Myocyte (in vitro differentiated cells): ENCODE measurements around the gene SMPD2. TPM values are rescaled to one million over a fixed set of nuclear protein-coding genes. Genes with fewer than 3 reads are reported as not detected.

Experiments used
- DNase-seq: peaks from one replicate; pipeline ENCODE4 v3.0.0-alpha.2; 2012; ENCODE audit warnings: low read depth
- total RNA-seq: library from RNA; depleted of rRNA; stranded (reverse); fragments of >200 nt; gene quantifications from 2 replicates; pipeline ENCODE4 v1.2.3, GENCODE V29; 2014

SMPD2 gene
- total RNA-seq, 1 donor from 2014 or later, result 5.3 TPM

DNA sequence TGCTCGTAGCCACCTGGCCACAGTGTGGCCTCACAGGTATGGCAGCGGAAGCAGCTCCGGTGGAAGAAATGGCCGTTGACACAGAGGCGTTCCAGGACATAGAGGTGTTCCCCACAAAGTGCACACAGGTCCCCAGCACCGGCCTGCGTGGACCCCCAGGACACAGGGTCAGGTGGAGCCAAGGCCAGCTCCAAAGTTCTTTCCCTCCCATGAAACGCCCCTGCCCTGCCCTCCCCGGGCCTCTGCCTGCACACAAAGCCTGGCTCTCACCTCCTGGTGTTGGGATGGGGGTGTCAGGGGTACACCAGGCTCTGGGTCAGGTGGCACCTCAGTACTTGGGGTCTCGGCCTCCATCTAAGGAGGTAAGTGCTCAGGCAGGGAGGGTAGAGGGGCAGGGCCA is 6.6 kb downstream of the SMPD2 start:
- no peak for DNase-seq

DNA sequence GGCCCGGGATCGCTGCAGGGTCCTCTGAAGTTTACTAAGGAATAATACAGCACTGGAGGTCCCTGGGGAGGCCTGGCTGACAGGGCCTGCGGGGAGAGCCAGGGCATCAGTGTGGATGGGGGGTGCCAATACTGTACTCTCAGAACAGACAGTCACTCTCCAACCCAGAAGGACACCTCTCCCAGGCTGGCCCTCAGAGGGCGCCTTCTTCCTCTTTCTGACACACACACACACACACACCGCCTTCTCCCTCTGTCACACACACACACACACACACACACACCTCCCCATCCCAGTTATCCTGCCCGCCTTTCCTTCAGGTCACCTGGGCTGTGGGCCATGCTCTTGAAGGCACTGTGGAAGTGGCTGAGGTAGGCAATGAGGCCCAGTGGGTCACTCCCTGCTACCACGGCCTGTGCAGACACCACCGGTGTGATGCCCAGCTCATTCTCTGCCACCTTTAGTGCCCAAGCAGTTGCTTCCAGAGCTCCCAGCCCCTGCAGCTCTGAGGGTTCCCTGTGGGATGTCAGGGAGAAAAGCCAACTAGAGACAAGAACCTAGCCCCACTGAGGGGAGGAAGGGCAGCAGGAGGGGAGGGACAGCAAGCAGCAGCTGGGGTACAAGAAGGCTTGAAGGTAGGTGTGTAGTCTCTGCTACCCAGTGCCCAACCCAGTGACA is 7.5 kb downstream of the SMPD2 start:
- DNase-seq, result no peak

DNA sequence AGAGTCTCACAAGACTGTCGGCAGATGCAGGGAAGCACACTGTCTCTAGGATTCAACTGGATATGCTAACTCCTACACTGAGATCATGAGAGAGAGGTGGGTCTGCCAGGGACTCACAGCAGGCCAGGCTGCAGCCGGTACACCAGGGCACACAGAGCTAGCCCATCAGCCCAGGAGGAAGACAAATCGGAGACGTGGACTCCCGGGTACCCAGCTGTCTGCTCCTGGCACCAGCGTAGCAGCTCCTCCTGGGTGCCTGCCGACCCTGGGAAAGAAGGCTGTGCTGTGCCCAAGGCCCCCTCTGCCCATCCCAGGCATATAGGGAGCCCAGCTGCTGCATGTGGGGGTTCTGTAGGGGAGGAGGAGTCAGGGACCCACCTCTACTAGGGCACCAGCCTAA is 8.1 kb downstream of the SMPD2 start:
- DNase-seq, result no peak

DNA sequence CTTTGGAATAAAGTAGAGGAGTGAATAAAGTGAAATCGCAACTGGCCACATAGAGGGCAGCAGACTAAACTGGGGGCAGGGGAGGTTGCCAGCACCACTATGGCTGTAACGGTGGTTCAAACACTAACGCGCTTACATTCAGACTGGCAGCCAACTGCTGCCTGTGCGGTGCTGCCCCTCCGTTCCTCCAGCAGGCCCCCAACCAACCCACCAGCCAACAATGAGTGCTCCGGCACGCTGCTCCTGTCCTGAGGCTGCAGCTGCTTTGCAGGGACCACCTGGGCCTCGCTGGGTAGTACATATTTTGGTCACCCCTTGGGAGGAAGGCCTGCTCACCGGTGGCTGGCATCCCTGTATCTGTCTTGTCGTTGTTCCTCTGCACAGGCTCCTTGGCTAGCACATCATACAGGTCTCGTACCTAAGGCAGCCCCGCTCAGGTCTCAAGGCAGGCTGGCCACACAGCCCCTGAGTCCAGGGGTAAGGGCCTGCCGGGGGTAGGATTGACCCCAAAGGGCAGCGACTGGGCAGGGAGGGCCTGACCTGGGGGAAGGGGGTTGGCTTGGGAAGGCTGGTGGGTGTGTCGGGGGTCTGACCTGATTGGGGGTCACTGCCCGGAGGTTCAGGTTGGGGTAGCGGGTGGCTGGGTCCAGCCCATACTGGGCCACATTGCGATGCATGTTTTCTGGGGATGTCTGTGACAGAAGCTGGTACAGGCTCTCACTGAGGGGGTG is 8.7 kb downstream of the SMPD2 start:
- no peak for DNase-seq

DNA sequence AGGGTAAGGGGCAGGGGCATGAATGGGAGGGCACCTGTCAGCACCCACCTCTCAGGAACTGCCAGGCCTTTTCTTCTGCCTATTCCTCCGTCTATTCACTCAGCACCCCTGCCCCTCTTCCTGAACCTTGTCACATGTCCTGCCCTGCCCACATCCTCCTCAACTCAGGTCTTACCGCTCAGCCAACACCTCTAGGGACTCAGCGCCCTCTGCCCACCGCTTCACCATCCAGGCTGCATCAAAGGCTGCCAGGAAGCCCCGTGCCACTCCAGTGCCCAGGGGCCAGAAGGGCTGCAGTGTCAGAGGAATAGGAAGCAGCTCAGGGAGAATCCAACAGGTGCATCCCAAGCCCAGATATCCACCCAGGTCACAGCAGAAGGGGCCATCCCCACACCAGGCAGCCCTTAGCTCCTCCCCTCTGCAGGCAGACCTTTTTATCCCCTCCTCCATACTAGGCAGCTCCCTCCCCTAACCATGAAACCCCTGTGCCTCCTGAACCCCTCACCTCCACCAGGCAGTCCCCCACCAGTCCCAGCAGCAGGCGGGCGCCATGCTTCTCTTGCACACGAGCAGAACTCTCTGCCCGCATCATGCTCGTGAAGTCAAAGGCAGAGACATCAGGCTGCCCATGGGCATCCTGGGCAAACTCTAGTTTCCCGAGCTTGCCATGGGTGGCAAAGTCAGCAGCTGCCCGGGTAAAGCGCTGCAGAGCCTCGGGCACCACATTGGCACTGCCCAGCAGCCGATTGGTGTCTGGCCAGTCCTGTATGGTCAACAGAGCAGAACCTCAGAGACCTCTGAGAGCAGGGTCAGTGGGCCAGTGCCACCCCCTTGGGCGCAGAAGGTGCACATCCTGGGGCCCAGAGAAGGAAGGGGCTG is 9.5 kb downstream of the SMPD2 start:
- no peak for DNase-seq

DNA sequence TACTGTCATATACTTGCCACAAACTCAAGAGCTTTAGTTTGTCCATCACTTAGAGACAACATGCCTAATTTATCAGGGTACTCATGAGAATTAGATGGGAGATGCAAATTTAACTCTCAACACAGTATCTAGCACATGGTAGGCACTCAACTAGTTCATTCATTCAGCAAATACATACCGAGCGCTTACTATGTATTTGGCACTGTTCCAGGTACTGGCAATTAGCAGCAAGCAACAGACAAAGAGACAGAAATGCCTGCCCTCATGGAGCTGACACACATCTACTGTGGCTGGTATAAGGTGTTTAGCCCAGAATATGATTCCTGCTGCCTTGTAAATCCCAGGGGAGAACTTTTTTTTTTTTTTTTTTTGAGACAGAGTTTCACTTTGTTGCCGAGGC is 10.3 kb downstream of the SMPD2 start:
- no peak for DNase-seq

DNA sequence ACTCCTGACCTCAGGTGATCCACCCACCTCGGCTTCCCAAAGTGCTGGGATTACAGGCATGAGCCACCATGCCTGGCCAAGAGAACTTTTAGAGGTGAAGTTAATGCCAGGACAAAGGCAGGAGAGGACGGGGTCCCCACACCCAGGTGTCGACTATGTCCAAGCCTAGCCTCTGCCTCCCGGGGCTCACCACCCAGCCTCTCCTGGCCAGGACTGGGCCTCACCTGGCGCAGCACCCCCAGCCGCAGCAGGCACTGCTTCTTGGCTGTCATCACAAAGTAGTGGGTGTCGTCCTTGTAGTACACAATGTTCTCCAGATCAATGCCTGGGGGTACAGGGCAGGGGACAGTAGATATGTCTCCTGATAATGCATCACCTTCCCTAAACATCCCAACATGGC is 10.9 kb downstream of the SMPD2 start:
- no peak for DNase-seq

DNA sequence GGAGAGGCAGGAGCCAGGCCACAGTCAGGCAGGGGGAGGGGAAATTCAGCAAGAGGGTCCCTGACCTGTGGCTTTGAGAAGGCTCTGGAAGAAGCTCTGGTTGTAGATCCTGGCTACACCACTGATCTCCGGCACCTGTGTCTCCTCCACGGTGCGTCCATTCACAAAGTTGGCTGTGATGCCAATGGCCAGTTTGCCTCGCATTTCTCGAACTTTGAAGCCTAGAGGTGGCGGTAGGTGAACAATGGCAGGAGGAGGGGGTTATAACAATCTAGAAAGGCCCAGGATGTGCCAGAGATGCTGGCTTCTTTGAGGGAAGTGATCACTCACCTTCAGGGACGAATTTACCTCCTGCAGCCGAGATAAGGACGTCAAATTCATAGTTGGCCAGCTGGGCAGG is 11.7 kb downstream of the SMPD2 start:
- no peak for DNase-seq

DNA sequence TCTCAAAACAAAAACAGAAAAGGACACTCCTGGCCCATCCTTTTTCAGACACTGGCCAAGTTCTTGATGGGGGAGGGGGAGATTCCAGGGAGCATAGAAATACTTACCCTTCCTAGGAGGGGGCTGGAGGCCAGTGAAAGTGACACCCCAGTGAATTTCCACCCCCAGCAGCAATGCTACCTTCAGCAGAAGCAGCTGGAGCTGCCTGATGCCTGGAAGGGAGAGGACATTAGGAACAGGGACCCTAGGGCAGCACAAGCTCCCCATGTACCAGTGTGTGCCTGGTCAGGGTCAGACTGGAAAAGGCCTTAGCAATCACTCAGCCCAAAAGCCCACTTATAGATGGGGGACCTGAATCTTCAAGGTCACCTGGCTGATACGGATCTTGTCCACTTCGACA is 12.6 kb downstream of the SMPD2 start:
- no peak for DNase-seq

DNA sequence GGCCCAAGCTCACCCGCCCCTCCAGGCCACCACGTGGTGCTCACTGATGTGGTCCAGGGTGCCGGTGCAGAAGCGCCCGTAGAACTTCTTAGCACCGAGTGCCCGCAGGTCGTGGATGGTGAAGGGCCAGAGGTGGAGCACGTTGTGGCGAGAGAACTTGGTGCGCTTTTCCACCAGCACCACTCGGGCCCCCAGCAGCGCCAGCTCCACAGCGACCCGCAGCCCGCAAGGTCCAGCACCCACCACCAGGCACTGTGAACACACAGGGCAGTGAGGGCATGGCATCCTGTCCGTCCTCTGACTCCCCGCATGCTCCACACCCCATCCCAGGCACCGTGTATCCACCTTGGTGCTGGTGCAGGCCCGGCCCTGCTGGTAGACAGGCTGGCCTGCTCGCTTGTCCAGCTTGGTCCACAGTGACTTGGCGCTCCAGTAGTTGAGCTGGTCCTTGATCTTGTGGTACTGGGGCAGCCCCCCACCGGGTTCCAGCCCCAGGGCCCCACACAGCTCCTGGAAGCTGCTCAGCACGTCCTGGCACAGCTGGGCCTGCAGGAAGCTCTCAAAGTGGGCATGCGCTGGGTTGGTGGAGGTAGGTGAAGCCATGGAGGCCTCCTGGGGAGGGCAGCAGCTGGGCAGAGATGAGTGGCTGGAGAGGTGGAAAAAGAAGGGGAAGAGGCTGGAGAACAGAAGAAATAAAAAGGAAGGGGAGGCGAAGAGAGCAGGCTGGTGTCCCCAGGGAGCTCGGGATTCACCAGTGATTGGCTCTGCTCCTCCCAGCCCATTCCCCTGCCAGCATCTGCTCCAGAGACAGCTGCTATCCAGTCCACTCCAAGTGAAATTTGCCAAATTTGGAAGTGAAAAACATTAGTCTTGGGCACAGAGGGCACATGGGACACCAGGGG is 13.3 kb downstream of the SMPD2 start:
- peak; percentile 96 for DNase-seq

DNA sequence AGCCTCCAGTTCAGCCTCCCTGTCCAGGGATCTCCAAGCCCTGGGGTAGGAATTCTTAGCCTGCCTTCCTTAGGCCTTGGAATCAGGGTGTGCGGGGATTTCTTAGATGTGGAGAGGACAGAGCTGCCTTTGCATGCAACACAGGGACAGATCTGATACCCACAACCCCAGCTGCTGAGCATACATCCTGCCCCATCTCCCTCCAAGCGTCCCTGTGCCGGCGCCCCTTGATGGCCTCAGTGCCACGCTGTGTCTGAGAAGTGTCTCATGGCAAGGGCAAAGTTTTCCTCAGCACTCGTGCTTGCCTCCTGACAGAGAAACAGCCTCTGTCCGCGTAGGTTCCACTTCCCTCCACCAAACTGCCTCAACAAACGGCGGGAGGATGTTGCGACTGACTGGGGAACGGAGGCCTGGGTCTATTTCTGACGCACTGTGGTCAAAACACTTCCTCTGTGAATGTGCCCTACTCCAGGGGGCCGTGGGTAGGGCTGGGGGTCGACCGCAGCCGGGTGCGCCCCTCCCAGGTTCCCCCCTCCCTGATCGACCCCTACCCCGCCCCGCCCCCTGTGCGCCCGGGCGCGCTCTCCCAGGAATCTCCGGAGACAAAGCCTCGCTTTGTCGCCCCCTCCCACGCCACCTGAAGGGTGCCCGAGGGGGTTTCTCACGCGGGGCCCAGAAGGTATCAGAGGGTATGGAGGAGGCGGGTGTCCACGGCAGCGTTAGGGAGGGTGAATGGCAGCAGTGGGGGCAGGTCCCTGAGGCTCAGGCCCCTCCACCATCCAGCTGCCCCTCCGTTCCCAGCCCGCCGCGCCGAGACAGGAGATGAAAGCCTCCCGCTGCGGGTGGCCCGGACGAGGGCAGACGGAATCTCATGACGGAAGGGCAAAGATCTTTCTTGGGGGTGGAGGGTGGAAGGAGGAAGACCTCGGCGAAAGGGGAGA is 14.2 kb downstream of the SMPD2 start:
- DNase-seq, result peak; percentile 41

DNA sequence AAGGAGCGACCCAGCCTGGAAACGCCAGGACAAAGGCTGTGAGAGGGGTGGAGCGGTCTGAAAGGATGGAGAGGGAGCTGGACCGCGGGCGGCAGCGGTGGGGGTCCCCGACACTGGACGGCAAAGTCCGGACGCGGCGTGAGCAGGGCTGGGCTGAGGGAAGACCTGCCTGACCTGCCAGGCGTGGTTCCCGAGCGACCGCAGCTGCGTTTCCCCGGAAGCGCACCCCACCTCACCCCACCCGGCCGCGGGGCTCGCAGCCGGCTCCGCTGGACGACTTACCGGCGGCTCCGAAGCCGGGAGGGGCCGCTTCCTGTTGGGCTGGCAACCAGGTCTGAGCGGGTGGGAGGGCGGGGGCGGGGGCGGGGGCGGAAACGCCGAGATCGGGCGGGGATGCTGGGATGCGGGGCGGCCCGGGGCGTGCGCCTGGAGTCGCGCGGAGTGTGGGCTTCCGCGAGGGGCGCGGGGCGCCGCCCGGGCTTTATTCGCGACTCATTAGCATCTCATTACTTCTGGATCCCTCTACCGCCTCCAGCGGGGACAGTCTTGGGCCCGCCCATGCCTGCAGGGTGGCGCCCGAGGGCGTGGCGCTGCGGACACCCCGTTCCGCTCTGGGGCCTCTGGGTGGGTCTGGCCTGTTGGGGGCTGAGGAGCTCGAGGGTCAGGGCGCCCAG is 15.1 kb downstream of the SMPD2 start, which contains the start of gene MICAL1:
Gene MICAL1, minus strand, starts transcription at position 336 of the 674 bp plus-strand sequence. CDS start 1,576 bp downstream, outside the sequence.
- DNase-seq, result peak; percentile 83

DNA sequence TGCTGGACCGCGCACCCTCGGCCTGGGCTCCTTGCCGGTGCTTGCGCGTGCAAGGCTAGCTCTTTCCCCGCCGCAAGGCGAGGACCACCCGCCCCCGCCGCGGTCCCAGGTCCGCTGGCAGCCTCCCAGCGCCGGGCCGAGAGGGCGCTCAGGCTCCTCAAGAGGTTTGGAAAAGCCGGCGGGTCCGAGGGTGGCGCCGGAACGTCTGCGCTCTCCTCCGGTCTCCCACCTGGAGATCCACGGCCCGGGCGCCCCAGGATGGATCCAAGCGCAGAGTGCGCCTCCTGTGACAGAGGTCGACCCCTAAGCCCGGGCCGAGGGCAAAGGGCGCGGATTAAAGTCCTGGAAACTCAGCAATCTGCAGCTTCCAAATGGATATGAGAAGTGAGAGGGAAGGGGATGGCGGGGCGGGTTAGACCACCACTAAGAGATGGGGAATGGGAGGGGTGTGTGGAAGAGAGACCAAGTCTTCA is 15.6 kb downstream of the SMPD2 start:
- no peak for DNase-seq

DNA sequence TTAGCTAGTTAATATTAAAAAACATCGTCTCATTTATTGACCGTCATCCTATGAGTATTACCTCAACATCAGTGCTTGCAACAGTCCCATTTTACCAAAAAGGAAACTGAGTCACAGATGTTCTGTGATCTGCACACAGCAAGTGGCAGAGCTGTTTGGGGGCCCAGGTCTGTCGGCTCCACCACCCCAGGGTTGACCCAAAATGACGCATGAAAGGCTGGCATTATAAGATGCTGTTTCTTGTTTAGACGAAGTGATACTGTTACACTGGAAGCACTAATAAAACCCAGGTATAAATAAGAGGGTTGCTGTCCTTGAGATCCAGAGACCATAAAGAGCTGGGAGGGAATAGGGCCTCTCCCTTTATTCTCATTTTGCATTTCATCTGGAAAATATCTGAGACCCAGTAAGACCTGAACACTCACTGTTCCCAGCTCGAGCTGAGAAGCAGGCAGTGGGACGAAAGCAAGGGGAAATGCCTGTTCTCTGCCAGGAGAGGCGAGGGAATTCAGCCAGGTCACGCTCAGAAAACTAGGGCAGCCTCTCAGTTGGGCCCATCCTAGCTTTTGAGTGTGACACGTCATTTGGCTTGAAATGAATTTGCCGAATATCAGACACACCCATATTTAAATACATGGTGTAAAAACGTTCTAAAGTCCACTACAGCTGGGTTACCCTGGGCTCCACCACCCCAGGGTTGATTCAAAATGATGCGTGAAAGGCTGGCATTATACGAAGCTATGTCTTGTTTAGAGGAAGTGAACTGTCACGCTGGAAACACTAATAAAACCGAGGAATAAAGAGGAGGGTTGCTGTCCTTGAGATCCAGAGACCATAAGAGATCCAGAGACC is 16.4 kb downstream of the SMPD2 start:
- peak; percentile 77 for DNase-seq

DNA sequence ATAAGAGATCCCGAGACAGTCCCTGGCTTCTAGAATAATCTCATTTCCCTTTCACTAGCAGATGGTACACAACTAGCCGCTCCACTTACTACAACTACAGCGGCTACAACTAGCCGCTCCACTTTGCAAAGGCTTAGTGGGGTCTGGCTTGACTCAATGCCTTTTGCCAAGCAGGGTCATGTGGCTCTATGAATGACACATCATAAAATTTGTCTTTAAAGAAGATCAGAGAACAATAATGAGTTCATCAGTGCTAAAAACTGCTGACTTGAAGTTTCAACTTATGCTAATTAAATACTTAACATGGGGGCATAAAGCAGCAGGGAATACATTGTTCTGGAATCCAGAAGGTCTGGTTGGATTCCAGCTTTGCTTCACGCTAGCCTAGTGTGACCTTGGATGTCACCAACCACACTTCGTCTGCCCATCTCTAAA is 17.1 kb downstream of the SMPD2 start:
- DNase-seq, result peak; percentile 36

DNA sequence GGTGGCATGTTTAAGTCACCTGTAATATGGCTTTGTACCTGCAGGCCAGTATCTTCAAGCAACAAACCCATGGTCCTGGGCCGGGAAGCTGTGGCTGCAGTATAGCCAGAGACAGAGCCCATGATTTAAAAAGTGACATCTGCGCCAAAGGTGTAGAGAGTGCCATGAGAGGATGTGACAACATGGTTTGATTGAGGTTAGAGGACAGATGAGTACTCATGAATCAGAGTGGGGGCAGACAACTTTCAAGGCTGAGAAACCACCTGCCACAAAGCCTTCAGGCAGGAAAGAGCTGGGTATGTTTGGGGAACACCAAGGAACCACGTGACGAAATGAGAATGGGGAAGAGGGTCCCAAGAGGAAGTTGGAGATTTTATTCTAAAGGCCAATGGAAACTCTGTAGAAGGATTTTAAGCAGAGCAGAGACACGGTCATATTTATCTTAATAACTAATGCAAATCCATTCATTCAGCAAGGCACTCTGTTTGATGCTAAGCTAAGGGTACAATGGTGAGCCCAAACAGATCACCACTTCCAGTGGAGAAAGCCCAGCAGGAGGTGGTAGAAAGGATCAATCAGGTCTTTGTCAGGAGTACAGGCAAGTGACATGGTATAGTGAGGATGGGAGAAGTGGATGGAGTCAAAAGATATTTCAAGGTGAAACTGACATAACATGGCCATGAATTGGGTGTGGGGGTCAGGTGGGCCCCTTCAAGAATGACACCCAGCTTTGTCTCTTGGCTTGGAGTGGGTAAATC is 18.4 kb downstream of the SMPD2 start:
- DNase-seq, result peak; percentile 71

DNA sequence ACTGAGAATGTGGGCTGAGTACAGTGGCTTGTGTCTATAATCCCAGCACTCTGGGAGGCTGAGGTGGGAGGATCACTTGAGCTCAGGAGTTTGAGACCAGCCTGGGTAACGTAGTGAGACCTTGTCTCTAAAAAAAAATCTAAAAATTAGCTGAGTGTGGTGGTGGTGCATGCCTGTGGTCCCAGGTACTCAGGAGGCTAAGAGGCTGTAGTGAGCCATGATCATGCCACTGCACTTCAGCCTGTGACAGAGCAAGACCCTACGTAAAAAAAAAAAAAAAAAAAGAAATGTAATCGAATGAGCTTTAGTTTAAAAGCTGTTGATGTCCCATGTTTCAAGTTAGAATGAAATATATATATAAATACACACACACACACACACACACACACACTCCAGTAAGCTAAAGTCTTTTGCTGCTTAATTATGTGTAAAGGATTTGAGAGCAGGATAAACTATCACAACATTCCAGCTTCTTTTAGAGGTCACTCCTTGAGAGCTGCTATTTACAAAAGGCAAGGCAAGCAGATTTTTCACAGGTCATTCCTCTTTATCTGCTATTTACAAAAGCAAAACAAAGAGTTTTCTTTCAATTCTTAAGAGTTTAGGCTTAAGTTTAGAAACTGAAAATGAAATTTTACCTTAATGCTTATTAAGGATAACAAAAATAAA is 19.8 kb downstream of the SMPD2 start:
- DNase-seq, result no peak
